ENCODE data around the gene HLA-DOA. TPM values are rescaled to one million over a fixed set of nuclear protein-coding genes. Genes with fewer than 3 reads are reported as not detected.
A peak's percentile ranks its signal among the peaks of the same experiment; 100 is the strongest.

Gene HLA-DOA
- total and polyA plus RNA-seq, 10 of the 15 experiments (the other 5 are each of a cell fraction or from before 2014, with no cell fraction given) = 8.8 to 108 (median 58.3) TPM

GRCh38 chr6:32984622-32985389, 24.6 kb downstream of the HLA-DOA start (continued):
- peak; percentile 79 to 97 (median 89); a peak in 5 of 6 replicates for TF ChIP-seq CTCF (IDR thresholded peaks at IDR 0.05 in 2 of 3, conservative IDR thresholded peaks at IDR 0.05 in 1 of 3; ENCODE audit: control insufficient read depth in 2 of 3, extremely low read depth in 1 of 3, insufficient read depth in 1 of 3, low read depth in 3 of 3, low read length in 3 of 3)
- no peak for TF ChIP-seq BMI1 (IDR thresholded peaks at IDR 0.05; ENCODE audit: borderline replicate concordance)
- TF ChIP-seq PKNOX1 (IDR thresholded peaks at IDR 0.05) = peak; percentile 53; the same call in 1 of the 2 replicates
- TF ChIP-seq MLLT1 (IDR thresholded peaks at IDR 0.05) = peak; percentile 33; the same call in 1 of the 2 replicates
- TF ChIP-seq SKIL (IDR thresholded peaks at IDR 0.05; ENCODE audit: low read depth, poor library complexity, severe bottlenecking) = peak; percentile 50
- 0 out of 3 replicates have a peak, but pooled peaks have one; percentile 49 for TF ChIP-seq POU2F2 (IDR thresholded peaks at IDR 0.05; ENCODE audit: borderline replicate concordance, low read depth, low read length)
- peak; percentile 29; the same call in 1 of the 2 replicates for TF ChIP-seq IRF3 (IDR thresholded peaks at IDR 0.05)
- peak; percentile 79 for TF ChIP-seq YY1 (IDR thresholded peaks at IDR 0.05; ENCODE audit: low read depth, low read length)
- TF ChIP-seq RUNX3 (IDR thresholded peaks at IDR 0.05; ENCODE audit: low read length) = peak; percentile 16; the same call in 1 of the 2 replicates
- peak in 1 of 2 experiments; percentile 10; a peak in 1 of 4 replicates for TF ChIP-seq BHLHE40 (IDR thresholded peaks at IDR 0.05; ENCODE audit: borderline replicate concordance in 1 of 2, low read depth in 2 of 2, low read length in 1 of 2)
- TF ChIP-seq RELB (IDR thresholded peaks at IDR 0.05; ENCODE audit: low read depth) = no peak
